NCI-H187 (cell line): ENCODE data around the gene GSTT2B.
"Not testable (repeated sequence)": the region's sequence is repeated elsewhere in the genome, so short reads cannot be mapped to it uniquely, and the experiment has no call there.

Experiments
- DNase-seq, 2 experiments: peaks; one replicate each; lab custom pipeline; 2025; lab: John Stamatoyannopoulos, UW

The GSTT2B gene, protein sequence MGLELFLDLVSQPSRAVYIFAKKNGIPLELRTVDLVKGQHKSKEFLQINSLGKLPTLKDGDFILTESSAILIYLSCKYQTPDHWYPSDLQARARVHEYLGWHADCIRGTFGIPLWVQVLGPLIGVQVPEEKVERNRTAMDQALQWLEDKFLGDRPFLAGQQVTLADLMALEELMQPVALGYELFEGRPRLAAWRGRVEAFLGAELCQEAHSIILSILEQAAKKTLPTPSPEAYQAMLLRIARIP

DNA sequence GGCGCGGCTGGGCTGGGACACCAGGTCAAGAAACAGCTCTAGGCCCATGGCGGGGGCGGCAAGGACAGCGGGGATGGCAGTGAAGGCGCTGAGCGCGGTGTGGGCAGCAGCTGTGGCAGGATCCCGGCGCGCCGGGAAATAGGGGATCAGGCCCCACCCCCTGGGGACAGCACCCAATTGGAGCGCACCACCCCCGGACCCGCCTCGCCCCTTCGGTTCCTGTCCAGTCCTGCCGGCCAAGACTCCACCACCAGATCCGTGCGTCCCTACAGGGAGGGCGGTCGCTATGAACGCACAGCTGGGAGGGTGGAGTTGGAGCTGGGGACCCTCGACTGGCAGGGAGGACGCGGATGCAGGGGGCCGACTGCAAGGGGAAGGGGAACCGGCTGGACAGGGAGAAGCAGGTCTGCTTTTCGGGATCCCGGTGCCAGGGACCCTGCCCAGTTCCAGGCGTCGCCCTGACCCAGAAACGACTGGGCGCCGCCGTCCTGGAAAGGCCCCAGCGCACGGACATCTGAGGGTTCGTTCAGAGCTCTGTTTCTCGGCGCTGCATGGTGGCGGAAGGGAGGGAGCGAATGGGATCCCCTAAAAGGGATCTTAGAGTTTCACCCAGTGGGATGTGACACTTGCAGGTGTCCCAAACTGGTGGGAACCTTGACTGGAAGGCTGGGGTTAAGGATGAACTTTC is at the start of gene GSTT2B:
Gene GSTT2B (minus strand): TSS at position 112 of the 688 bp plus-strand sequence. CDS start 64 bp downstream, at position 48.
- DNase-seq = not testable (repeated sequence)

DNA sequence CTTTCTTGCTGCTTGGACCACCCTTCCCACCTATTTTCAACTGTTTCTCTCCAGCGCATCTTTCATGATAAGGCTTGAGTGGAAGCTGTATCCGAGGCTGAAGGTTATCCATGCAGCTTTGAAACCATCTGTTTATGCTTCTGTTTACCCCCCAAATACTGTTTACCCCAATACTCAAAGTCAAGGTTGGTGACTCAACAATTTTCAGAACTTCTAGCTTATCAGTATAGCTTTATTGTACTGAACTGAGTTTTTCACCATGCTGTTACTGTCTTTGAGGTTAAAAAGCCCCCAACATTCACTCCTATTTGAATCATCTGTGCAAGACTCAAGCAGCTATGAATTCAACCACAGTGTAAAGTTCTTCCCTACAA is 49.0 kb upstream of the GSTT2B start:
- no peak for DNase-seq

DNA sequence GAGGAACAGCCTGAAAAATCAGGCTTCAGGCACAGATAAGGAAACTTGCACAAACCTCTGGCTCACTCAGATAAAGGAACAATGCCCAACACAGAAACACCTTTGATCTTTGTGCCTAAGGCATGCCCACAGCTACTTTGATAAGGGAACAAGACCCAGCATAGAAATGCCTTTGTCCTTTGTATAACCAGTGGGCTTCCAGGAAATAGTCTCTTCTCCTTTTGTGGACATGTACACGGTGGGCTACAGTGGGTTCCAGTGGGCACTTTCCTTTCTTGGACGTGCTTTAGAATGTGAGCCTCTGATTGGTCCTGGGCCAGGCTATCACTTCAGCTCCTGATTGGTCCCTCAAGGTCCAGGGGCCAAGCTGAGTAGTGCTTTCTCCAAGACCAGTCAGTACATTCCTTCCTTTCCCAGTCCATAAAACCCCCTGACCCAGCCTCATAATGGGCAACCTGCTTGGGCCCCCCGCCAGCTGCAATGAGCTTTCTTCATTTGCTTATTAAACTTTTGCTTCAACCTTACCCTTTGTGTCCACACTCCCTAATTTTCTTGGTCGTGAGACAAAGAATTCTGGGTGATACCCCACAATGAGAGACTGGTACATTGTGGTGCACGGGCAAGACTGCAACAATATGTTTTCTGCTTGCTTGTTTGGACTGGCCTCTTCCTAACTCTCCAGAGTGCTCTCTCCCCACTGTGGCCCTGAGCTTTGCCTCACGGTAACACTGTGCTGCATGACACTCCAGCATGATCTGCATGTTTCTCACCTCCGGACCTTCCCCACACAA is 48.4 kb upstream of the GSTT2B start:
- DNase-seq = no peak

DNA sequence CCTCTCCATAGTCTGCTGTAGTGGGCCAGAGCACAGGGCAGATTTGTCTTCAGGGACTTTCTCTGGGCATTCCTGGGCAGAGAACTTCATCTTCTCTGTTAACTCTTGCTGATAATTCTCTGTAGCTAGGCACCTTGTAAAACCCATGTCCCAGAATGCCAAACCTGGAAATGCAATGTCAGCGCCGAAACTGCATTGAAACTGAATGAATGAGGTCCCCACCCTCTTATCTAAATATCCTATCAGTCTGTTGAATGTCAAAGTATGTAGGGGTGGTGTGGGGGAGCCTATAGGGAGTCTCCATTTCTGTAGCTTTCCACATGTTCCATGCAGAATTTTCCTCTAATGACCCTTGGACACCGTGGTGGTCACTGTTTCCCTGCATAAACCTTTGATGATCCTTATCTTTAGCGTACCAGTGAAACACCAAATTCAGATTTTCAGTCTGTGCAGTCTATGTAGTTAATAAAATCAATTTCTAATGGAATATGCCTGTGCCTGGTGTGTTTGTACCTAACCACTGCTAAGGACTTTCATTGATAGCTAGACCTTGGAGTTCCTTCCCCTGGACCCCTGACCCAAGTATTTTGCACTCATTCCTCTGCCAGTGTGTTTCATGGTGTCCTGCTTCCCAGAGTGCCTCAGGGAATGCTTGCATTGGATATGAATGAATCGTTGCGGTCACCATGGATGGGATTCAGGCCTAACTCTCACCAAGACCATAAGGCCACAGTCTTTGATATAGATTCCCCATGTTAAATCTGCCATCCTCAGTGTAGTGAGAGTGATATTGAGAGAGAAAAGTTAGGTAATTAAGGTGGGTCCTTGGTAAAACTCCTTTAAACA is 47.6 kb upstream of the GSTT2B start:
- no peak for DNase-seq

DNA sequence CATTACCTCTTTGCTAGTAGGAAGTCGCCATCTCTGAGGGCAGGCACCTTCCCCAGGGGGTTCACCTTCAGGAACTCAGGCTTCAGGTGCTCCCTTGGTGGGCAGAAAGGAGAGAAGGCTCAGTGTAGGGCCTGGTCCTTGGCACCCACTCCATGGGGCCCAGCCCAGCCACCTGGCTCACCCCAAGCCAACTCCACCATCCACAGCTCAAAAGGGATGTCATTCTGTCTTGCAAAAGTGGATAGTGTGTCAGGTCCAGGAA is 47.0 kb upstream of the GSTT2B start:
- DNase-seq = no peak

DNA sequence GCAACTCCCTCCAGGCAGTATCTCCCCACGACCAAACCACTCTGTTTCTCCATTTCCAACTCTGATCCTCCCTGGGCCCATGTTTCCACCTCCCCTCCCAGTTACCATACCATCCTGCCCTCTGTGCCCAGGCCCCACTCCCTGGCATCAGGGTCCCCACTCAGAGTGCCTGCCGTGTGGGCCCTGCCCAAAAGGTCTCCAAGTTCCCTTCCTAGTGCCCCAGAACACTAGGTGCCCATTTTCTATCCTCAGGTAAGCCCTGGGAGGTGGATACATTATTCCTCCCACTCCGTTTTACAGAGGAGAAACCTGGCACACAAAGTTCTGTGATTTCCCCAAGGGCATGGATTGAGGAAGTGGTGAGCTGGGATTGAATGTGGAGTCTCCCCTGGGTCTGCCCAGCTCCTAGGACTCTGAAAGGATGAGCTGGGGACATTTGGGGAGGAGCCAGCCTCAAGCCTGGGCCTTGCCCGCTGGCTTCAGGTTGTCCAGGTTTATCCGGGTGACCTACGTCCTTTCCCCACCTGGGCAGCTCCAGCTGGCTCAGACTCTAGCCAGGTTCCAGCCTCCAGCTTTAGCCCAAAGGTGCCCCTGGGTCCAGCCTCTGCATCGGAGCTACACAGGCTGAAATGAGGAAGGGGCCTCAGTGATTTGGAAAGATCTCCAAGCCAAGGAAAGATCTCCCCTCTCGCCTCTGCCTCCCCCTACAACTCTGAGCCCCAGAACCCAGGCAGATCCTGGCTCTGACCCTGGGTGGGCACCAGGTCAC is 46.4 kb upstream of the GSTT2B start:
- no peak for DNase-seq

DNA sequence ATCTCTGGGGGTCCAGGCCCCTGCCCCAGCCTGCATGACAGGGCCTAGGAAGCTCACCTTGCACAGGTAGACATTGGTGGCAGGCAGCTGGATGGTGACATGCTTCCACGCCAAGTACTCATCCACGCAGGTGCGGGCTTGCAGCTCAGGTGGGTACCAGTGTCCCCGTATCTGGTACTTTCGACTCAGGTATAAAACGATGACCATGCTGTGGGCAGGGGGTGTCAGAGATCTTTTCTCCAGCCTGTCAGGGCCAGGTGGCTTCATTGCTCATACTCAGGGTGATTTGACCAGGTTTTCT is 45.9 kb upstream of the GSTT2B start:
- DNase-seq = no peak

DNA sequence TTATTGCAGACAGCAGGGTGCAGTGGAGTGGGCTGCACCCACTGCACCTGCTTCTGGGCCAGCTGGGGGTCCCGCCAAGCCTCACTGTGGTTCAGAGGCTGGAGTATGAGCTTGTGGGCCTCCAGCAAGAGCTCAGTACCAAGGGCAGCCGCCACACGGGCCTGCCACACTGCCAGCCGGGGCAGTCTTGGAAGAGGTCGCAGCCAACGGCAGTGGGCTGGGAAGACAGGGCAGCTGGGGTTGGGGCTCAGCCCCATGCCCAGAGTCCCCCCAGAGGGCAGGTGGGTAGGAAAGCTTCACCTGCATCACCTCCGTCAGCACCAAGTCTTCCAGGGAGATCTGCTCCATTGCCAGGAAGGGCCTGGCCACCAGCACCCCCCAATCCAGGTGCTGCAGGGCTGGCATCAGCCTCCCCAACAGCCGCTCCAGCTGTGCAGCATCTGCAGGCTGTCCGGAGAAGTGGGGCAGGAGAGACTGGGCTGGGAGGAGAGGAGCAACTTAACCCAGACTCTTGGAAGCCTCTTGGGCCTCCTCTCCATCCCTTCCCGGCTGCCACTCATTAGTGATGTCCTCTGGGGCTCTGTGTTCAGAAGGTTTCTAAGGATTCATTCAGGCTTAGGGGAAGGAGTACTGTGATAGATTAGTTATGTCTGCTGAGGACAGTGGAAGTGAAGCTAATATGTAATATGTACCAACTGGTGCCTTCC is 45.4 kb upstream of the GSTT2B start:
- no peak for DNase-seq

DNA sequence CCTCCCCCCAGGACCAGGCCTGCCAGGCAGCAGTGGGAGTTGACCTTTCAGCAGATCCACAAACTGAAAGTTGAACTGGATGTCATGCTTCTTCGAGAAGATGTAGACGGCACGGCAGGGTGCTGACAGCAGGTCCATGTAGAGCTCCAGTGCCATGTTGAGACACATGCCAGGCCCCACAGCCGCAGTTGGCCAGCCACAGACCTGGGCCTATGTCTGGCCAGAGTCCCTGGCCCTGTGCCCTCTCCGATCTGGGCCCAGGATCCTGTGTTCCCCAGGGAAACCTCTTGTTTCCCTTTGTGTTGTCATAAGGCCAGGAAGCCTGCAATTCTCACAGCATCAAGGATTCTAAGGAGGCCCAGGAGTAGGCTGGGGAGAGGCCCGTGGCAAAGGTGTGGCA is 44.2 kb upstream of the GSTT2B start, which contains the start of gene GSTT4:
Gene GSTT4 (minus strand): TSS at position 253 of the 400 bp plus-strand sequence. CDS start 97 bp downstream, at position 156.
- DNase-seq = no peak

DNA sequence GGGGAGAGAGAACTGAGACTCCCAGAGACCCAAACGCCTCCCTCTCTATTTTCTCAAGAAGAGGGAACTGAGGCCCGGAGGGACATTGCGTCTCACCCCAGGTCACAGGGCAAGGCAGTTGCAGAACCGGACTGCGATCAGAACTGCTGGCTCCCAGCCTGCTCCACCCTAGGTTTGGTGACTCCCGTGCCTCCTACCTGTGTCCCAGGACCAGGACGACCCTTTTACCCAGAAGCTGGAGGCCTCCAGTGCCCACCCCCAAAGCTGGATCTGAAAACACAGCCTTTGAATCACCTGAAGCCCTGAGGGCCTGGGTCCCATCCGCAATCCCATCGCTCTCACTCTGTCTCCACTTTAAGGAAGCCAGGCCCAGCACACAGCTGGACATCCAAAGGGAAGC is 42.9 kb upstream of the GSTT2B start:
- no peak for DNase-seq

DNA sequence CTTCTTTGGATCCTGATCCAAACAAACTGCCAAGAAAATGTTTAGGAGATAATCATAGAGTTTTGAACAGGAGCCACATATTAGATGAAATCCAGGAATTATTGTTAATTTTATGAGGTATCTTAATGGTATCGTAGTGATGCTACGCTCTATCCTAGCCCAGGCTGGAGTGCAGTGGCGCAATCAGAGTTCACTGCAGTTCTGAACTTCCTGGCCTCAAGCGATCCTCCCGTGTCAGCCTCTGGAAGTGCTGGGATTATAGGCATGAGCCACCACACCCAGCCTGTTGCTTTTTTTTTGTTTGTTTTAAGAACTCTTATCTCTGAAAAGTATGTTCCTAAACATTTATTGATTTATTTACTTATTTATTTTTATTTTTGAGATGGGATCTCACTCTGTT is 41.9 kb upstream of the GSTT2B start:
- no peak for DNase-seq

DNA sequence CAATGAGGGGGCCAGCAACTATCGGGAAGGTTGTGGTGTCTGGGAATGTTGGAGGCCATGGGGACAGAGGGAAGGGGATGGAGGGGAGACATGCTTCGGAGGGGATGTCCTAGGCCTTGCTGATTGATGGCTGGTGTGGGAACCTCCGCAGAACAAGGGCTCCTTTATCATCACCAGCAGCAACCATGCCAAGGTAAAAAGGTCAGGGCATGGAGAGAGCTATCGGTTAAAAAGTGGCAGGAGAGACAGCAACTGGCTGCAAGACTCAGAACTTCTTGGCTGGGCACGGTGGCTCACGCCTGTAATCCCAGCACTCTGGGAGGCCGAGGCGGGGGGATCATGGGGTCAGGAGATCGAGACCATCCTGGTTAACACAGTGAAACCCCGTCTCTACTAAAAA is 41.3 kb upstream of the GSTT2B start:
- no peak for DNase-seq

DNA sequence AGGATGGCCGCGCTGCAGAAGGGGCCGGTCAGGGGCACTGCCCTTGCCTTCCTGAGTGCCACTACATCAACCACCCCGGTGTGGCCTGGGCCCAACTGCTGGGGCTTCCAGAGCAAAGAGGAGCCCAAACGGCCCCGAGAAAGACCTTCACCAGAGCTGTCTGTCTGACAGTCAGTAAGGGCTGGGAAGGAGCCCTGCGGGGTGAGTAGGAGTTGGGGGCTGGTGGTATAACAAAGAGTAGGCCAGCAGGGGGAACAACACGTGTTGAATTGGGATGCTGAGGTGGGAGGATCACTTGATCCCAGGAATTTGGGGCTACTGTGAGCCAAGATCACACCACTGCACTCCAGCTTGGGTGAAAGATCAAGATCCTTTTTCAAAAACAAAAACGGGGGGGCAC is 40.3 kb upstream of the GSTT2B start:
- no peak for DNase-seq

DNA sequence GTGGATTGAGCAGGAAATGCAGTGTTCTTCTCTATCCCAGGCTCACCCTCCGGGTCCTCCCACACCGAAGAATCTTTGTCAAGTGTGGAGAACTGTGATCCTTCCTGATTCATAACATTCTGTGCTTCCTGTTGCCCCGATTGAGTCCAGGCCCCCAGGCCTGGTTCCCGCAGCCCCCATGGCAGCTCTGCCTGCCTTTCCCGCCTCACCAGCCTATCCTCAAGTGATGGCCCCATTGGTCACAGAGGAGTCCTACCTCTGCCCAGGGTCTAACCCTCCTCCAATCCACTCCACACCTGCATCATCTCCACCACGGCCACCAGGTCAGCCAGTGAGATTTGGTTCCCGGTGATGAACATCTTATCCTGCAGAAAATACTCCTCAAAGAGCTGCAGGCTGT is 38.8 kb upstream of the GSTT2B start:
- not testable (repeated sequence) for DNase-seq

DNA sequence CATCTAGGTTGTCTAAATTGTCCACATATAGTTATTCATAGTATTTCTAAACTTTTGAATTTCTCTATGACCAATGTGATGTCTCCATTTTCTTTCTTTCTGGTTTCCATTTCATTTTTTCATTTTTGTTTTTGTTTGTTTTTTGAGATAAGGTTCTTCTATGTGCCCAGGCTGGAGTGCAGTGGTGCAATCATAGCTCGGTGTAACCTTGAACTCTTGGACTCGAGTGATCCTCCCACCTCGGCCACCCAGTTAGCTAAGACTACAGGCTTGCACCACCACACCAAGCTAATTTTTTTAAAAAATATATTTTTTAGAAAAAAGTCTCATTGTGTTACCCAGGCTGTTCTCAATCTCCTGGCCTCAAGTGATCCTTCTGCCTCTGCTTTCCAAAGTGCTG is 36.1 kb upstream of the GSTT2B start:
- no peak for DNase-seq

DNA sequence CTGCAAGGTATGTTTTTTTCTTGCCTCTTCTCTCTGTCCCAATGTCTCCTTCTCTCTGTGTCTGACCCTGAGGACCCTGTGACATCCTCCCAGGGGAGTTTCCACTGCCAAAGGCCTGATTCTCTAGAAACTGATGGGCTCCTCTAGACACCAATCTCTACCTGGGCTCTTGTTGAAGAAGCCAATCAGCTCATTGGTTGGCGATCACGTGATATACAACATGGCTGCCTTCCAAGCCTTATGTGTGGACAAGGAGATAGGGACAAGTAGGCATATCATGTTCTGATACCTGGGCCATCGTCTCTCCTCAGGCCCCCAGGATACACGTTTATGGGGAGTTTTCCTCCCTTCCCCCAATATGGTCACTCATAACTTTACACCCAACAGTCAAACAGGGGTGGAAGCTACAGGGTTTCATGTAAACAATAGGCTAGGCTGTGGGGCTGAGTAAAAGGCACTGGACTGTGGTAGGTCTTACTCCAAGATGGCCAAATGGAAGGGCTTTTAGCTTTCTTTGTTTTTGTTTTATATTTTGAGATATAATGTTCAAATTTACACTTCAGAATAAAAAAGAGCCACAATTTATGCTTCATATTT is 32.7 kb upstream of the GSTT2B start:
- DNase-seq = not testable (repeated sequence)

DNA sequence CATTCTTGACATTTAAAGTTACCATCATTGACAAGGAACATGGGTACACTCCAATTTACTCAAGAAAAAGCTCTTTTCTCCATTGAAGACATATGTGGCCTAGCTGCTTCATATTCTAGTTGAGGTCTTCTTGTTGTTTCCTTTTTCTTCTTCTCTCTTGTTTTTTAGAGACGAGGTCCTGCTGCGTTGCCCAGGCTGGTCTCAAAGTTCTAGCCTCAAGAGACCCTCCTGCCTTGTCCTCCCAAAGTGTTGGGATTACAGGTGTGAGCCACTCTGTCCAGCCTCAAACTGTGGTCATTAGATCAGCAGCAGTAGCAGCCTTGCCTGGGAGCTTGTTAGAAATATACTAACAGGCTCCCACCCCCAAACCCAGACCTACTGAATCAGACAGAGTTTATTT is 32.1 kb upstream of the GSTT2B start:
- not testable (repeated sequence) for DNase-seq

DNA sequence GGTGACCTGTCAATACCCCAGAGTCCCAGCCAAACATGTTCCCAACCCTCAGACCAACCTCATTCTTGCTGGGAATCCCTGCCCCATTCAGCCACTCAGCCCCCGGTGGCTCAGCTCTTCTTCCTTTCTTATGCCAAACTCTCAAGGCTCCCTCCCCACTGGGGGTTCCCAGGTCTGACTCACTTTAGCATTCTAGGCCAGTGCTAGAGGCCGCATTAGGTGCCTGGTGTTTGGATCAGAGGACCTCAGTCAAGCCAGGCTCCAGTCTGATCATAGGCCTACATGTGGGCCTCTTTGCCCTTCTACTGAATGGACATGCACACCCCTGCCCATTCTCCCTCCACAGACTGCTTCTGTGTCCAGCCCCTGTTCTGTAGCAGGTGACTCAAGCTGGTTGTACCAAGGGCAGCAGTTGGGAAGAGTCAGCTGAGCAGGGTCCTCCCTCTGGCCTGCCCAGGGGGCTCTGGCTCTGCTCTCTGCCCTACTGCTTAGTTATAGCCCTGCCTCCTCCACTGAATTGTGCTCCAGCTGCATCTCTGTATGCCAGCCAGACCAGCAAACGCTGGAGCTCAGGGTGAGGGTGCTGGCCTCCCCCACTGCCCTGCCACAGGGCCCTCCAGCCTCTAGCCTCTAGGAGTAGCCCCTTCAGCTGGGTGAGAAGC is 28.7 kb upstream of the GSTT2B start:
- not testable (repeated sequence) for DNase-seq

DNA sequence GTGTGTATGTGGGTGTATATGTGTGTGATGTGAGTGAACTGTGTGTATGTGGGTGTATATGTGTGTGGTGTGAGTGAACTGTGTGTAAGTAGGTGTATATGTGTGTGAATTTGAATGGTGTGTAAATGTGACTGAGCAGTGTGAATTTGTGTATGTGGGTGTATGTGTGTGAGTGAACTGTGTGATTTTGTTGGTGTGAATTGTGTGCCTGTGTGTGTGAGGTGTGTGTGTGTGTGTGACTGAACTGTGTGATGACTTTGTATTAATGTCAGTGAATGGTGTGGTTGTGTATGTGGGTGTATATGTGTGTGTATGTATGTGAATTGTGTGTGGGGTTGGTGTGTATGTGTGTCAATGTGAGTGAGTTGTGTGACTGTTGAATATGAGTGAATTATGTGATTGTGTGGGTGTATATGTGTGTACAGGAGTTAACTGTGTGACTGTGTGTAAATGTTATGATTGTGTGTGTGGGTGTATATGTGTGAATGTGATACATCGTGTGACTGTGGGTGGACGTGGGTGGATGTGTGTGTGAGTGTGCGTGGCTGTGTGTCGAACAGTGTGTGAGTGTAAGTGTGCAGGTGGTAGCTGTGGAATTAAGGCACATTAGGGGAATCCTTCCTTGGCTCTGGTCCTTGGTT is 25.7 kb upstream of the GSTT2B start:
- not testable (repeated sequence) for DNase-seq

DNA sequence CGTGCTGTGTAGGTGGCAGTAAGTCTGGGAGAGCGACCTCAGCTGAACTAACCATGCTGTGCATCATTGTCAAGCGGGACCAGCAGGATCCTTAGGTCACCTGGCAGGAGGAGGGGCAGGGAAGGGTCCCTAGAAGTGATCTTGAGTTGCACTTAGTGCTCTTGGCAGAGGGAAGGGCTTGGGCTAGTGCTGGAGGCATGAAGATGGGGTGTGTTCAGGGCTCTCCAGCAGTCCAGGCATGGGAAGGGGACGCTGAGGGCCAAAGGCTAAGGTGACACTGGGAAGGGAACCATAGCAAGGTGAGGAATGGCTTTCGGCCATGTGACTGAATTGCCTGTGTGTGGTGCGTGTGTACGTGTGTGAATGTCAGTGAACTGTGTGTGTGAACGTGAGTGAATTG is 25.1 kb upstream of the GSTT2B start:
- not testable (repeated sequence) for DNase-seq
